ENCODE measurements around the gene KIF18B. TPM values are rescaled to one million over a fixed set of nuclear protein-coding genes. Genes with fewer than 3 reads are reported as not detected.

KIF18B gene
- total and polyA plus RNA-seq, 8 donors, result 0.05 to 0.53 (median 0.14) TPM; not detected in 1

GRCh38 chr17:44915321-44915726 is 32.2 kb downstream of the KIF18B start, which contains the start of gene GFAP:
GFAP (minus strand) TSS chr17:44915500; CDS start chr17:44915486, 14 bp downstream.
- FAIRE-seq, result no peak
- WGBS, 2 donors, result 68 to 79% methylated on average over 16 to 17 of the region's 17 CpGs
- Histone ChIP-seq H3K27ac (peak within 1 kb of the TSS; percentile 65 to 81 (median 68)), H3K4me1 (peaks cover 0 to 4% (median 0%) of the 10 kb centered on the region in 3 donors), H3K36me3 (no peaks in the 10 kb centered on the region), H3K9me3 (no peaks in the 10 kb centered on the region), H3K27me3 (no peaks in the 10 kb centered on the region), H3K4me3 (no peak within 1 kb of the TSS)
- peak in 1 of 6 donors; percentile 58 for DNase-seq
- ATAC-seq, result no peak
- intact Hi-C loops (cut with DNase I), result loop anchor here in 1 of 3 donors (10.0 kb wide), 1 partner anchor 179 kb away; no protein-coding TSS in a partner anchor
- no peak for TF ChIP-seq CTCF (IDR thresholded peaks at IDR 0.05)

GRCh38 chr17:44914698-44915271 is 32.8 kb downstream of the KIF18B start:
- H3K27ac ChIP-seq, result peak overlapping the region in 1 of 4 donors; percentile 81
- H3K27me3 ChIP-seq, result no peaks in the 10 kb centered on the region
- peaks cover 0 to 4% (median 0%) of the 10 kb centered on the region in 3 donors for H3K4me1 ChIP-seq
- 75 to 83% methylated on average over 18 to 19 of the region's 19 CpGs for WGBS, 2 donors
- TF ChIP-seq CTCF (IDR thresholded peaks at IDR 0.05), result no peak
- ATAC-seq, result no peak
- peak in 1 of 6 donors; percentile 54 for DNase-seq
- H3K4me3 ChIP-seq, result no peak overlapping the region
- no peak for FAIRE-seq
- H3K9me3 ChIP-seq, result no peaks in the 10 kb centered on the region
- H3K36me3 ChIP-seq, result no peaks in the 10 kb centered on the region
- intact Hi-C loops (cut with DNase I), result loop anchor here in 1 of 3 donors (10.0 kb wide), 1 partner anchor 180 kb away; no protein-coding TSS in a partner anchor

- WGBS, 2 donors, result 68 to 74% methylated on average over 4 of the region's 4 CpGs
- FAIRE-seq, result no peak
- ATAC-seq, result no peak
- H3K27ac ChIP-seq, result no peak overlapping the region
- H3K27me3 ChIP-seq, result no peaks in the 10 kb centered on the region
- intact Hi-C loops (cut with DNase I), result loop anchor here in 1 of 3 donors (10.0 kb wide), 1 partner anchor 181 kb away; no protein-coding TSS in a partner anchor
- H3K9me3 ChIP-seq, result no peaks in the 10 kb centered on the region
- TF ChIP-seq CTCF (IDR thresholded peaks at IDR 0.05), result no peak
- no peaks in the 10 kb centered on the region for H3K36me3 ChIP-seq
- no peak for DNase-seq
- peaks cover 0 to 4% (median 0%) of the 10 kb centered on the region in 3 donors for H3K4me1 ChIP-seq
- H3K4me3 ChIP-seq, result no peak overlapping the region
Observed at GRCh38 chr17:44914148-44914547, 33.4 kb downstream of the KIF18B start.

DNA sequence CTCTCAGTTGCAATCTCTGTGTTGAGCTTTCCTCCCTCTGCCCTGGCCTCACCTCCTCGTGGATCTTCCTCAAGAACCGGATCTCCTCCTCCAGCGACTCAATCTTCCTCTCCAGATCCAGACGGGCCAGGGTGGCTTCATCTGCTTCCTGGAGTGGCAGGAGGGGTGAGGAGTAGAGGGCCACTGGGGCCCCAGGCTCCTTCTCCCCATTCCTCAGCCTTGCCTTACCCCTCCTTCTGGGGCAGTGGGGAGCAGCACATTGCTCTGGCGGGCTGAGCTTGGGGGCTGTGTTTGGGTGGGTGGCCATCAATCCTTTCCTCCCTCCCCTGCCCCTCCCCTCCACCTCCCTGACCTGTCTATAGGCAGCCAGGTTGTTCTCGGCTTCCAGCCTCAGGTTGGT is 33.9 kb downstream of the KIF18B start:
- no peak overlapping the region for H3K4me3 ChIP-seq
- ATAC-seq, result no peak
- DNase-seq, result no peak
- H3K27me3 ChIP-seq, result no peaks in the 10 kb centered on the region
- H3K27ac ChIP-seq, result no peak overlapping the region
- peaks cover 0 to 4% (median 0%) of the 10 kb centered on the region in 3 donors for H3K4me1 ChIP-seq
- no peak for TF ChIP-seq CTCF (IDR thresholded peaks at IDR 0.05)
- no peaks in the 10 kb centered on the region for H3K36me3 ChIP-seq
- intact Hi-C loops (cut with DNase I), result loop anchor here in 1 of 3 donors (10.0 kb wide), 1 partner anchor 181 kb away; no protein-coding TSS in a partner anchor
- H3K9me3 ChIP-seq, result no peaks in the 10 kb centered on the region
- FAIRE-seq, result no peak
- WGBS, 2 donors, result 47 to 73% methylated on average over 6 of the region's 6 CpGs

All from pancreas (tissue), 10 donors.